ENCODE results near the gene PLCB4.

DNA sequence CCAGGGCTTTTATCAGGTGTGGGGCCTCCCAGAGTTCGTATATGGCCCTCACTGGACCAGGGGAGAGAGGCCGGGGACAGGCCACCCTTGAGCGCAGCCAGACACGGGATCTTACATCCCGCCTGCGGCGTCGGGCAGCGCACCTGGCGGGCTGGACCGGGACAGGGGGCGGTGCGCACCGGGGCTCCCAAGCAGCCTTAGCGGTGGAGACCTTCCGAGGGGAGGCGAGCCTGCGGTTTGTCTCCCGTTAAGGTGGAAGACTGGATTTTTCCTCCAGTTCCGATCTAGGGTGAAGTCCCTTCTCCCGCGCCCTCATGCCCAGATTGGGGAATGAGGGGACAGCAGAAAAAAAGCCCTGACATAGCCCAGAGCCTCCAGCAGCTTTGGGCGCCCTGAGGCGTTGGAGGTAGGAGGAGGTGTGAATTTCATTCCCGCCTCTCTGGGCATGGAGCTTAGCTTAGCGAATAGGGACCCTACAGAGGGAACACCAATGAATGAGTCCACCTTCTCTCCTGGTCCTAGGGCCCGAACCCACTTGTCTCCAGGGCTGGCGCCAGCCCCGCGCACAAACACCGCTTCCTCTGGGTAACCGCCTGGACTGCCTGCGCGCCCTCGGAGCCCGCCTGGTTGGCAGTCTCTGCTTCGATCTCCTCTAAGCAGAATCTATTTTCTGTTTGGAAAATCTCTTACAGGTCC lies 438.8 kb downstream of the PLCB4 start:
- TF ChIP-seq, protein P1, sequence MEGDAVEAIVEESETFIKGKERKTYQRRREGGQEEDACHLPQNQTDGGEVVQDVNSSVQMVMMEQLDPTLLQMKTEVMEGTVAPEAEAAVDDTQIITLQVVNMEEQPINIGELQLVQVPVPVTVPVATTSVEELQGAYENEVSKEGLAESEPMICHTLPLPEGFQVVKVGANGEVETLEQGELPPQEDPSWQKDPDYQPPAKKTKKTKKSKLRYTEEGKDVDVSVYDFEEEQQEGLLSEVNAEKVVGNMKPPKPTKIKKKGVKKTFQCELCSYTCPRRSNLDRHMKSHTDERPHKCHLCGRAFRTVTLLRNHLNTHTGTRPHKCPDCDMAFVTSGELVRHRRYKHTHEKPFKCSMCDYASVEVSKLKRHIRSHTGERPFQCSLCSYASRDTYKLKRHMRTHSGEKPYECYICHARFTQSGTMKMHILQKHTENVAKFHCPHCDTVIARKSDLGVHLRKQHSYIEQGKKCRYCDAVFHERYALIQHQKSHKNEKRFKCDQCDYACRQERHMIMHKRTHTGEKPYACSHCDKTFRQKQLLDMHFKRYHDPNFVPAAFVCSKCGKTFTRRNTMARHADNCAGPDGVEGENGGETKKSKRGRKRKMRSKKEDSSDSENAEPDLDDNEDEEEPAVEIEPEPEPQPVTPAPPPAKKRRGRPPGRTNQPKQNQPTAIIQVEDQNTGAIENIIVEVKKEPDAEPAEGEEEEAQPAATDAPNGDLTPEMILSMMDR (conservative IDR thresholded peaks at IDR 0.05; ENCODE audit: low read length): no peak
- no peak for TF ChIP-seq EZH2phosphoT487 (IDR thresholded peaks at IDR 0.05; ENCODE audit: borderline replicate concordance, low read depth, low read length)

Measured in OCI-LY7 (cell line).